Keratinocyte (primary cell): ENCODE results near the gene CCR5AS.

Source experiments
- CTCF ChIP-seq, 3 experiments: IDR thresholded peaks in 1 of 3; conservative IDR thresholded peaks in 1 of 3; optimal IDR thresholded peaks in 1 of 3; 2 replicates in 2 of 3; 3 replicates in 1 of 3; pipeline versions ENCODE3 to v1.5.1; 2011; ENCODE audit warnings: low read length in 3 of 3, mild to moderate bottlenecking in 3 of 3, moderate library complexity in 2 of 3, control low read depth in 1 of 3, inconsistent platforms in 1 of 3; ENCODE audit not compliant: insufficient read depth in 2 of 3; ENCODE audit errors: extremely low read depth in 1 of 3
- EZH2 ChIP-seq: IDR thresholded peaks from one replicate; pipeline ENCODE4 v1.6.1; 2012; ENCODE audit warnings: inconsistent platforms, mild to moderate bottlenecking, low read length, moderate library complexity

GRCh38 chr3:46395766-46396530 is 10.9 kb downstream of the CCR5AS start:
- TF ChIP-seq CTCF (optimal IDR thresholded peaks at IDR 0.05 in 1 of 3, IDR thresholded peaks at IDR 0.05 in 1 of 3, conservative IDR thresholded peaks at IDR 0.05 in 1 of 3; ENCODE audit: extremely low read depth in 1 of 3, insufficient read depth in 2 of 3, low read length in 3 of 3), result no peak
- TF ChIP-seq EZH2, result no peak
